SK-N-SH (cell line): Measurements from ENCODE around the gene DACH1. TPM values are rescaled to one million over a fixed set of nuclear protein-coding genes. Genes with fewer than 3 reads are reported as not detected.

Experiments
- CTCF ChIA-PET: fragments of 300-600, 350-600 bp; formaldehyde crosslinking; extraction: SDS; loops from one replicate; lab custom pipeline; 2021; lab: Yijun Ruan, JAX
- POLR2A ChIA-PET: fragments of 350-600 bp; sonication (Branson Sonifier 250); formaldehyde crosslinking; extraction: SDS; loops from one replicate; lab custom pipeline; 2020; ENCODE audit warnings: antibody characterized with exemption, inconsistent platforms; lab: Yijun Ruan, JAX
- DNase-seq: peaks from one replicate; pipeline ENCODE4 v3.0.0; 2012
- H2AFZ ChIP-seq: fragments of 200-600 bp; sonication (generic); 2 replicates; pipeline ENCODE4 v1.8.1; 2016; ENCODE audit warnings: antibody characterized with exemption, mild to moderate bottlenecking, low read depth
- H3F3A ChIP-seq: fragments of 200-600 bp; sonication (generic); replicated peaks from 2 replicates; pipeline ENCODE3; 2016; ENCODE audit warnings: antibody characterized with exemption, mild to moderate bottlenecking; ENCODE audit not compliant: insufficient read depth
- H3K27ac ChIP-seq, 2 experiments: fragments of 200-500 bp in 1 of 2; fragments of 200-600 bp in 1 of 2; sonication (Bioruptor generic) in 1 of 2; sonication (generic), shearing (Covaris generic) in 1 of 2; 2 replicates each; pipeline versions ENCODE4 v1.5.1 to v1.6.1; 2014 to 2016; ENCODE audit warnings: low read depth in 2 of 2, inconsistent platforms in 1 of 2, low read length in 1 of 2, mild to moderate bottlenecking in 1 of 2, mixed read lengths in 1 of 2
- H3K27me3 ChIP-seq: fragments of 200-600 bp; sonication (generic), shearing (Covaris generic); 2 replicates; pipeline ENCODE4 v1.6.1; 2016; ENCODE audit warnings: mixed run types; ENCODE audit not compliant: insufficient read depth
- H3K36me3 ChIP-seq, 2 experiments: fragments of 200-500 bp in 1 of 2; fragments of 200-600 bp in 1 of 2; sonication (Bioruptor generic) in 1 of 2; sonication (generic) in 1 of 2; replicated peaks in 1 of 2; 2 replicates each; pipeline versions ENCODE3 to v1.5.1; 2014 to 2016; ENCODE audit warnings: low read length in 1 of 2, mild to moderate bottlenecking in 1 of 2; ENCODE audit not compliant: insufficient read depth in 2 of 2, control insufficient read depth in 1 of 2
- H3K4me1 ChIP-seq, 2 experiments: fragments of 200-500 bp in 1 of 2; fragments of 200-600 bp in 1 of 2; sonication (Bioruptor generic) in 1 of 2; sonication (generic), shearing (Covaris generic) in 1 of 2; 2 replicates each; pipeline versions ENCODE4 v1.5.1 to v1.6.1; 2014 to 2016; ENCODE audit warnings: low read depth in 1 of 2, low read length in 1 of 2, mixed run types in 1 of 2; ENCODE audit not compliant: insufficient read depth in 2 of 2, control insufficient read depth in 1 of 2
- H3K4me2 ChIP-seq: fragments of 200-600 bp; sonication (generic), shearing (Covaris generic); 2 replicates; pipeline ENCODE4 v1.6.1; 2017; ENCODE audit warnings: mixed run types
- H3K4me3 ChIP-seq, 2 experiments: fragments of 200-500 bp in 1 of 2; fragments of 200-600 bp in 1 of 2; sonication (Bioruptor generic) in 1 of 2; sonication (generic), shearing (Covaris generic) in 1 of 2; 2 replicates each; pipeline versions ENCODE4 v1.5.1 to v1.8.1; 2014 to 2016; ENCODE audit warnings: low read depth in 2 of 2, inconsistent platforms in 1 of 2, low read length in 1 of 2, mild to moderate bottlenecking in 1 of 2, mixed read lengths in 1 of 2, moderate library complexity in 1 of 2
- H3K79me2 ChIP-seq: fragments of 200-600 bp; sonication (generic); 2 replicates; pipeline ENCODE4 v1.8.1; 2017; ENCODE audit warnings: mild to moderate bottlenecking; ENCODE audit not compliant: insufficient read depth
- H3K9ac ChIP-seq: fragments of 200-600 bp; sonication (generic); 2 replicates; pipeline ENCODE4 v1.6.1; 2017; ENCODE audit warnings: mixed run types
- H3K9me2 ChIP-seq: fragments of 200-600 bp; sonication (generic); 2 replicates; pipeline ENCODE4 v1.6.1; 2017; ENCODE audit warnings: mixed run types
- H3K9me3 ChIP-seq: fragments of 200-600 bp; sonication (generic); 2 replicates; pipeline ENCODE4 v1.6.1; 2017; ENCODE audit warnings: mixed run types, mild to moderate bottlenecking, moderate library complexity
- H4K20me1 ChIP-seq: fragments of 200-600 bp; sonication (generic); 2 replicates; pipeline ENCODE4 v1.6.1; 2017; ENCODE audit warnings: mild to moderate bottlenecking, mixed run types; ENCODE audit not compliant: insufficient read depth
- EP300 ChIP-seq, 2 experiments: IDR thresholded peaks; 2 replicates each; pipeline versions ENCODE4 v1.4.0 to v1.6.1; 2012; ENCODE audit warnings: borderline replicate concordance in 1 of 2, low read depth in 1 of 2, low read length in 1 of 2
- FOSL2 ChIP-seq: IDR thresholded peaks from 2 replicates; pipeline ENCODE4 v1.4.0; 2012; ENCODE audit warnings: low read depth, mild to moderate bottlenecking, moderate library complexity, borderline replicate concordance
- FOXJ3 ChIP-seq: sonication (generic); formaldehyde crosslinking; IDR thresholded peaks from 2 replicates; pipeline ENCODE4 v1.5.1; 2020; ENCODE audit warnings: mild to moderate bottlenecking, missing genetic modification reagents
- FOXM1 ChIP-seq: IDR thresholded peaks from 2 replicates; pipeline ENCODE4 v1.4.0; 2012; ENCODE audit warnings: low read depth, mild to moderate bottlenecking
- GABPA ChIP-seq: IDR thresholded peaks from 2 replicates; pipeline ENCODE4 v1.4.0; 2012; ENCODE audit warnings: low read depth, mild to moderate bottlenecking
- GATA2 ChIP-seq: sonication (generic); formaldehyde crosslinking; IDR thresholded peaks from 2 replicates; pipeline ENCODE4 v1.5.0; 2020; ENCODE audit warnings: mild to moderate bottlenecking, missing genetic modification reagents
- MAX ChIP-seq: IDR thresholded peaks from 2 replicates; pipeline ENCODE4 v1.4.0; 2012; ENCODE audit warnings: low read depth
- MEF2A ChIP-seq: IDR thresholded peaks from 2 replicates; pipeline ENCODE4 v1.4.0; 2012; ENCODE audit warnings: low read depth, borderline replicate concordance
- RAD21 ChIP-seq: IDR thresholded peaks from 2 replicates; pipeline ENCODE4 v1.6.1; 2012; ENCODE audit warnings: mild to moderate bottlenecking, low read length
- RCOR1 ChIP-seq: fragments of 150-350 bp; IDR thresholded peaks from 2 replicates; pipeline ENCODE4 v1.6.1; 2017; ENCODE audit warnings: antibody characterized with exemption, low read length
- RFX5 ChIP-seq: IDR thresholded peaks from 2 replicates; pipeline ENCODE4 v1.6.1; 2012; ENCODE audit warnings: mild to moderate bottlenecking, improper control_type of control experiment, low read length
- SMC3 ChIP-seq: IDR thresholded peaks from 2 replicates; pipeline ENCODE4 v1.6.1; 2012; ENCODE audit warnings: low read depth, low read length, improper control_type of control experiment
- TAF1 ChIP-seq: IDR thresholded peaks from 2 replicates; pipeline ENCODE4 v1.6.1; 2012; ENCODE audit warnings: low read depth, mild to moderate bottlenecking, low read length, moderate library complexity, borderline replicate concordance
- TCF12 ChIP-seq: IDR thresholded peaks from 2 replicates; pipeline ENCODE4 v1.4.0; 2012
- USF2 ChIP-seq: fragments of 150-350 bp; IDR thresholded peaks from 2 replicates; pipeline ENCODE4 v1.6.1; 2017; ENCODE audit warnings: antibody characterized with exemption, low read length, low read depth, borderline replicate concordance
- YY1 ChIP-seq: IDR thresholded peaks from 2 replicates; pipeline ENCODE4 v1.4.0; 2012; ENCODE audit warnings: low read depth, mild to moderate bottlenecking
- WGBS: methylation state at CpG from one replicate; pipeline ENCODE4 v1.1.6; 2017; ENCODE audit warnings: low lambda C conversion rate; 5-methylcytosine and 5-hydroxymethylcytosine counted together
- polyA plus RNA-seq, 3 experiments: library from polyadenylated mRNA; depleted of rRNA; stranded (reverse); fragments of >200 nt; gene quantifications; 2 replicates each; pipeline ENCODE4 v1.2.3, GENCODE V29; 2012
- TF ChIP-seq, protein P1 (sequence below): IDR thresholded peaks from 2 replicates; pipeline ENCODE4 v1.4.0; 2012; ENCODE audit warnings: low read depth, borderline replicate concordance

DACH1 gene
- polyA plus RNA-seq, 1 of the 3 experiments (the other 2 are of a cell fraction) = 0.21 TPM

DNA sequence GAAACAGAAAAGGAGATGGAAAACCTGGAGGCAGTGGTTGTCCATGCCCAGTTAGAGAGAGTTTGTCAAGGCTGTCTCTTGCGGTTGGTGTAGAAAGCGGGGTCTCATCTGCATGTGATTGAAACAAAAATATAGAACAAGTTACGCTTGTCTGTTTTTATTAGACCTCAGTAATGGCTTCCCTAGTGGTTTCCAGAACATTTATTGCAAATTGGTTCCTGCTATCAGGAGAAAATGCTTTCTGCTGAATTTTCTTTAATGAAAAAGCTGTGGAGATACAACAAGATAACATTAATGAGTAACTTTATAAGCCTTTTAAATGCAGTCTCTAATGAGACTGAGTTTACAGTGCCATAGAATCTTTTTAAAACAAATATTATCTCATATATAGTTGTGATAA is 378.0 kb downstream of the DACH1 start:
- no peaks in the 10 kb centered on the region for H3F3A ChIP-seq
- H3K9me2 ChIP-seq = no peaks in the 10 kb centered on the region
- no peak overlapping the region for H2AFZ ChIP-seq
- ChIA-PET CTCF (interaction anchor here (1.0 to 1.6 kb wide), 3 partner anchors 9 to 48 kb away, joined by 3 to 8 read pairs (median 3); no protein-coding TSS in a partner anchor), POLR2A (no interaction called here)
- H3K4me1 ChIP-seq = no peaks in the 10 kb centered on the region
- no peak overlapping the region for H3K9ac ChIP-seq
- peaks cover 0 to 2% of the 10 kb centered on the region in 2 experiments for H3K36me3 ChIP-seq
- no peaks in the 10 kb centered on the region for H3K27me3 ChIP-seq
- H3K79me2 ChIP-seq = no peaks in the 10 kb centered on the region
- no peaks in the 10 kb centered on the region for H3K9me3 ChIP-seq
- no peaks in the 10 kb centered on the region for H4K20me1 ChIP-seq
- H3K4me2 ChIP-seq = no peak overlapping the region
- DNase-seq = no peak
- no peak overlapping the region for H3K27ac ChIP-seq
- no peak for TF ChIP-seq EP300 (IDR thresholded peaks at IDR 0.05; ENCODE audit: borderline replicate concordance in 1 of 2, low read depth in 1 of 2, low read length in 1 of 2)
- no peak for TF ChIP-seq FOSL2
- TF ChIP-seq USF2 = no peak
- TF ChIP-seq RCOR1 = no peak
- WGBS = 96% methylated on average over 3 of the region's 3 CpGs
- H3K4me3 ChIP-seq = no peak overlapping the region

- Histone ChIP-seq H3K9ac (no peak overlapping the region), H3K9me2 (no peaks in the 10 kb centered on the region), H3K9me3 (no peaks in the 10 kb centered on the region), H4K20me1 (no peaks in the 10 kb centered on the region), H3K36me3 (peaks cover 0 to 2% of the 10 kb centered on the region in 2 experiments), H3K4me3 (no peak overlapping the region), H3K27ac (no peak overlapping the region), H3K79me2 (no peaks in the 10 kb centered on the region), H2AFZ (no peak overlapping the region), H3K4me1 (no peaks in the 10 kb centered on the region), H3F3A (no peaks in the 10 kb centered on the region), H3K27me3 (no peaks in the 10 kb centered on the region), H3K4me2 (no peak overlapping the region)
- POLR2A ChIA-PET = no interaction called here
- CTCF ChIA-PET = no interaction called here
- TF ChIP-seq FOXM1 (no peak), SMC3 (no peak), TAF1 (no peak), TCF12 (no peak), USF2 (no peak), MAX (no peak), FOXJ3 (no peak), GATA2 (CRISPR knock-in tag) (no peak), RFX5 (no peak), RAD21 (no peak), GABPA (no peak), YY1 (no peak), MEF2A (no peak)
- TF ChIP-seq, protein P1, sequence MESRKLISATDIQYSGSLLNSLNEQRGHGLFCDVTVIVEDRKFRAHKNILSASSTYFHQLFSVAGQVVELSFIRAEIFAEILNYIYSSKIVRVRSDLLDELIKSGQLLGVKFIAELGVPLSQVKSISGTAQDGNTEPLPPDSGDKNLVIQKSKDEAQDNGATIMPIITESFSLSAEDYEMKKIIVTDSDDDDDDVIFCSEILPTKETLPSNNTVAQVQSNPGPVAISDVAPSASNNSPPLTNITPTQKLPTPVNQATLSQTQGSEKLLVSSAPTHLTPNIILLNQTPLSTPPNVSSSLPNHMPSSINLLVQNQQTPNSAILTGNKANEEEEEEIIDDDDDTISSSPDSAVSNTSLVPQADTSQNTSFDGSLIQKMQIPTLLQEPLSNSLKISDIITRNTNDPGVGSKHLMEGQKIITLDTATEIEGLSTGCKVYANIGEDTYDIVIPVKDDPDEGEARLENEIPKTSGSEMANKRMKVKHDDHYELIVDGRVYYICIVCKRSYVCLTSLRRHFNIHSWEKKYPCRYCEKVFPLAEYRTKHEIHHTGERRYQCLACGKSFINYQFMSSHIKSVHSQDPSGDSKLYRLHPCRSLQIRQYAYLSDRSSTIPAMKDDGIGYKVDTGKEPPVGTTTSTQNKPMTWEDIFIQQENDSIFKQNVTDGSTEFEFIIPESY = no peak
- WGBS = 74% methylated on average over 1 of the region's 1 CpG
- no peak for DNase-seq
These were observed 378.8 kb downstream of the DACH1 start for GRCh38 chr13:71488201-71488600.
